HUES64 (cell line): ENCODE data around the gene PLP1.

Experiments used
- H3K27ac ChIP-seq: 2 replicates; pipeline ENCODE4 v1.7.0; 2013; ENCODE audit warnings: low read depth, low read length, inconsistent platforms
- H3K27me3 ChIP-seq: 2 replicates; pipeline ENCODE4 v1.6.1; 2013; ENCODE audit warnings: mild to moderate bottlenecking, low read length; ENCODE audit not compliant: insufficient read depth
- H3K36me3 ChIP-seq: 2 replicates; pipeline ENCODE4 v1.6.1; 2013; ENCODE audit warnings: mild to moderate bottlenecking, low read length; ENCODE audit not compliant: insufficient read depth
- H3K4me1 ChIP-seq: 2 replicates; pipeline ENCODE4 v1.6.1; 2013; ENCODE audit warnings: mild to moderate bottlenecking, low read length, moderate library complexity; ENCODE audit not compliant: insufficient read depth
- H3K4me3 ChIP-seq: 2 replicates; pipeline ENCODE4 v1.5.1; 2013; ENCODE audit warnings: mild to moderate bottlenecking, low read length, moderate library complexity
- H3K9ac ChIP-seq: 2 replicates; pipeline ENCODE4 v1.6.1; 2013; ENCODE audit warnings: mild to moderate bottlenecking, low read depth, low read length
- H3K9me3 ChIP-seq: 2 replicates; pipeline ENCODE4 v1.6.1; 2013; ENCODE audit warnings: low read depth, low read length; ENCODE audit not compliant: insufficient read depth
- WGBS: fragments of 150-250, 120-280 bp; methylation state at CpG from one replicate; pipeline ENCODE4 v1.1.7; 2013; ENCODE audit warnings: missing lambda C conversion rate; 5-methylcytosine and 5-hydroxymethylcytosine counted together

PLP1 gene

GRCh38 chrX:103781706-103782105 is 5.1 kb downstream of the PLP1 start:
- Histone ChIP-seq H3K4me1 (no peaks in the 10 kb centered on the region; the same call in 1 of the 2 replicates), H3K9me3 (no peaks in the 10 kb centered on the region), H3K4me3 (no peak overlapping the region), H3K9ac (no peak overlapping the region), H3K36me3 (peaks cover 80% of the 10 kb centered on the region), H3K27ac (no peak overlapping the region), H3K27me3 (no peaks in the 10 kb centered on the region)
- WGBS, result no CpG with 5 or more reads among the region's 1 CpG

- H3K4me1 ChIP-seq, result no peaks in the 10 kb centered on the region; the same call in 1 of the 2 replicates
- H3K9me3 ChIP-seq, result no peaks in the 10 kb centered on the region
- H3K36me3 ChIP-seq, result peaks cover 85% of the 10 kb centered on the region
- H3K27me3 ChIP-seq, result no peaks in the 10 kb centered on the region
- H3K27ac ChIP-seq, result no peak overlapping the region
- no peak overlapping the region for H3K9ac ChIP-seq
- 100% methylated on average over 2 of the region's 3 CpGs for WGBS
- no peak overlapping the region for H3K4me3 ChIP-seq
Observed at GRCh38 chrX:103782640-103783039, 6.0 kb downstream of the PLP1 start.

- H3K9me3 ChIP-seq, result no peaks in the 10 kb centered on the region
- H3K4me1 ChIP-seq, result no peaks in the 10 kb centered on the region; the same call in 1 of the 2 replicates
- H3K27me3 ChIP-seq, result no peaks in the 10 kb centered on the region
- WGBS, result 91% methylated on average over 3 of the region's 3 CpGs
- H3K4me3 ChIP-seq, result no peak overlapping the region
- H3K27ac ChIP-seq, result no peak overlapping the region
- peaks cover 85% of the 10 kb centered on the region for H3K36me3 ChIP-seq
- H3K9ac ChIP-seq, result no peak overlapping the region
Observed at GRCh38 chrX:103783196-103783595, 6.6 kb downstream of the PLP1 start.

GRCh38 chrX:103783971-103784370 is 7.3 kb downstream of the PLP1 start:
- H3K4me1 ChIP-seq, result no peaks in the 10 kb centered on the region; the same call in 1 of the 2 replicates
- H3K36me3 ChIP-seq, result peaks cover 85% of the 10 kb centered on the region
- H3K9ac ChIP-seq, result no peak overlapping the region
- no peak overlapping the region for H3K4me3 ChIP-seq
- H3K27me3 ChIP-seq, result no peaks in the 10 kb centered on the region
- H3K9me3 ChIP-seq, result no peaks in the 10 kb centered on the region
- H3K27ac ChIP-seq, result no peak overlapping the region
- 95% methylated on average over 2 of the region's 2 CpGs for WGBS

GRCh38 chrX:103789004-103789403 is 12.4 kb downstream of the PLP1 start:
- no peak overlapping the region for H3K9ac ChIP-seq
- H3K9me3 ChIP-seq, result no peaks in the 10 kb centered on the region
- H3K4me3 ChIP-seq, result no peak overlapping the region
- no peaks in the 10 kb centered on the region for H3K4me1 ChIP-seq
- H3K36me3 ChIP-seq, result peaks cover 78% of the 10 kb centered on the region
- no peak overlapping the region for H3K27ac ChIP-seq
- H3K27me3 ChIP-seq, result no peaks in the 10 kb centered on the region

- H3K9ac ChIP-seq, result no peak overlapping the region
- 81% methylated on average over 4 of the region's 4 CpGs for WGBS
- no peaks in the 10 kb centered on the region for H3K9me3 ChIP-seq
- no peaks in the 10 kb centered on the region for H3K27me3 ChIP-seq
- no peak overlapping the region for H3K27ac ChIP-seq
- H3K4me1 ChIP-seq, result no peaks in the 10 kb centered on the region
- H3K36me3 ChIP-seq, result peaks cover 60% of the 10 kb centered on the region
- no peak overlapping the region for H3K4me3 ChIP-seq
Observed at GRCh38 chrX:103791228-103791627, 14.6 kb downstream of the PLP1 start.

- no peaks in the 10 kb centered on the region for H3K27me3 ChIP-seq
- H3K9ac ChIP-seq, result no peak overlapping the region
- peaks cover 53% of the 10 kb centered on the region for H3K36me3 ChIP-seq
- no peaks in the 10 kb centered on the region for H3K9me3 ChIP-seq
- no peak overlapping the region for H3K27ac ChIP-seq
- H3K4me1 ChIP-seq, result no peaks in the 10 kb centered on the region
- no peak overlapping the region for H3K4me3 ChIP-seq
- WGBS, result 83% methylated on average over 1 of the region's 2 CpGs
Observed at GRCh38 chrX:103791826-103792485, 15.3 kb downstream of the PLP1 start.

GRCh38 chrX:103792916-103793544 is 16.4 kb downstream of the PLP1 start:
- WGBS, result 90% methylated on average over 3 of the region's 6 CpGs
- no peak overlapping the region for H3K9ac ChIP-seq
- peaks cover 42% of the 10 kb centered on the region for H3K36me3 ChIP-seq
- H3K27ac ChIP-seq, result no peak overlapping the region; the same call in 1 of the 2 replicates
- no peaks in the 10 kb centered on the region for H3K9me3 ChIP-seq
- H3K4me1 ChIP-seq, result no peaks in the 10 kb centered on the region
- H3K27me3 ChIP-seq, result no peaks in the 10 kb centered on the region
- no peak overlapping the region for H3K4me3 ChIP-seq

GRCh38 chrX:103793545-103793940 is 16.9 kb downstream of the PLP1 start:
- 85% methylated on average over 2 of the region's 2 CpGs for WGBS
- H3K36me3 ChIP-seq, result peaks cover 37% of the 10 kb centered on the region
- no peak overlapping the region for H3K9ac ChIP-seq
- no peaks in the 10 kb centered on the region for H3K27me3 ChIP-seq
- H3K27ac ChIP-seq, result no peak overlapping the region; the same call in 1 of the 2 replicates
- no peaks in the 10 kb centered on the region for H3K4me1 ChIP-seq
- H3K4me3 ChIP-seq, result no peak overlapping the region
- no peaks in the 10 kb centered on the region for H3K9me3 ChIP-seq

- WGBS, result 89% methylated on average over 4 of the region's 4 CpGs
- Histone ChIP-seq H3K27me3 (no peaks in the 10 kb centered on the region), H3K9ac (no peak overlapping the region), H3K4me1 (no peaks in the 10 kb centered on the region), H3K4me3 (no peak overlapping the region), H3K36me3 (peaks cover 31% of the 10 kb centered on the region), H3K27ac (no peak overlapping the region), H3K9me3 (no peaks in the 10 kb centered on the region)
Observed at GRCh38 chrX:103794119-103794518, 17.5 kb downstream of the PLP1 start.

- Histone ChIP-seq H3K27me3 (no peaks in the 10 kb centered on the region), H3K27ac (no peak overlapping the region), H3K4me3 (no peak overlapping the region), H3K9me3 (no peaks in the 10 kb centered on the region), H3K9ac (no peak overlapping the region), H3K36me3 (no peaks in the 10 kb centered on the region), H3K4me1 (no peaks in the 10 kb centered on the region)
- WGBS, result 100% methylated on average over 2 of the region's 2 CpGs
Observed at GRCh38 chrX:103797691-103798090, 21.1 kb downstream of the PLP1 start.
